ENCODE data around the gene SEPTIN1.
A peak's percentile ranks its signal among the peaks of the same experiment; 100 is the strongest.

Gene SEPTIN1

DNA sequence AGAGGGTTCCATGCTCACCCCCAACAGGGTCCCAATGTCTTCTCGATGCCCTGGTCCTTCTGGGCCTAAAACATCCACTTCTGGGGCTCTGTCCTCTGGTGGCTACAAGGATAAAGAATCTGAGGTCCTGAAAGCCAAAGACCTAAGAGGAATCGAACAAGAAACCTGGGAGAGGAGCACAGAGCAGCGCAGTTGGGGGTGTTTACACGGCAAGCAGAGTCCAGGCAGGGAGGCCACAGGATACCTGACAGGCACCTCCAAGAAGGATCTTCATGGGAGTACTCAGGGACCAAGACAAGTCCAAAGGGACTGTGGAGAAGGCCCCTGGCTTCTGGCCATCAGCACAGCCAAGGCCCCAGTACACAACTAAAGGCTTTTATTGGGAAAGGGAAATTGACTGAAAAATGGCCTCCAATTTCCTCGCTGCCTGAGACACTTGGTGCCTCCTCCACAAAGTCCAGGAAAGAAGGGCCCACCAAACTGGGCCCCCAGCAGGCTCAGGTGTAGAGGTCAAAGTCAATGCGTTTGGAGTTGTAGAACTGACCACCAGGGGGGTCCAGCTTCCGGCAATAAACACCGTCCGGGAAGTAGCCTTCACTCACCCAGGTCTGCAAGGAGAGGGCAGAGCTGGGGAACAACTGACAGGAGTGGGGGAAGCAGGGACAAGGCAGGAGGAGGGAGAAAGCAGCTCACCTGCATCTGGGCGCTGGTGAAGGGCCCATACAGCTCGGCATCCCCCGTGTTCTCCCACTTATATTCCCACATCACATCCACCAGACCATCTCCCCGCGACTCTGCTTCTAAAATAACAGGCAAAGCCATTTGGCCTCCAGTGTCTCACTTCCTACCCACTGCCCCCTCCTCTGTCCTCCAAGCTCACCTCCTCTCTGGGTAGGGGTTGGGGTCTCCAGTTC is 29.6 kb downstream of the SEPTIN1 start:
- Histone ChIP-seq H3K27me3 (ENCODE audit: insufficient read depth, low read length) (no peaks in the 10 kb centered on the region), H3K4me3 (ENCODE audit: low read depth, low read length, poor library complexity, severe bottlenecking) (peak overlapping the region; percentile 94), H3F3A (ENCODE audit: insufficient read depth, low read length) (peaks cover 7% of the 10 kb centered on the region), H3K4me2 (ENCODE audit: low read length) (peak overlapping the region; percentile 87), H3K9me3 (ENCODE audit: low read length) (no peaks in the 10 kb centered on the region), H3K4me1 (ENCODE audit: insufficient read depth, low read length, severe bottlenecking) (peaks cover 84% of the 10 kb centered on the region), H4K20me1 (ENCODE audit: insufficient read depth, low read length) (no peaks in the 10 kb centered on the region), H3K27ac (ENCODE audit: low read depth, low read length, poor library complexity, severe bottlenecking) (peak overlapping the region; percentile 99), H3K79me2 (ENCODE audit: insufficient read depth, low read length) (peaks cover 10% of the 10 kb centered on the region; the same call in 1 of the 2 replicates), H3K9me2 (ENCODE audit: low read depth, low read length) (no peaks in the 10 kb centered on the region), H3K36me3 (ENCODE audit: insufficient read depth, low read length) (peaks cover 52% of the 10 kb centered on the region), H3K9ac (ENCODE audit: low read length) (no peak overlapping the region), H2AFZ (ENCODE audit: low read length) (no peak overlapping the region)
- TF ChIP-seq EZH2 (IDR thresholded peaks at IDR 0.05; ENCODE audit: borderline replicate concordance, low read length) (no peak), CTCF (IDR thresholded peaks at IDR 0.05; ENCODE audit: low read length) (peak; percentile 41; the same call in 1 of the 2 replicates)

DNA sequence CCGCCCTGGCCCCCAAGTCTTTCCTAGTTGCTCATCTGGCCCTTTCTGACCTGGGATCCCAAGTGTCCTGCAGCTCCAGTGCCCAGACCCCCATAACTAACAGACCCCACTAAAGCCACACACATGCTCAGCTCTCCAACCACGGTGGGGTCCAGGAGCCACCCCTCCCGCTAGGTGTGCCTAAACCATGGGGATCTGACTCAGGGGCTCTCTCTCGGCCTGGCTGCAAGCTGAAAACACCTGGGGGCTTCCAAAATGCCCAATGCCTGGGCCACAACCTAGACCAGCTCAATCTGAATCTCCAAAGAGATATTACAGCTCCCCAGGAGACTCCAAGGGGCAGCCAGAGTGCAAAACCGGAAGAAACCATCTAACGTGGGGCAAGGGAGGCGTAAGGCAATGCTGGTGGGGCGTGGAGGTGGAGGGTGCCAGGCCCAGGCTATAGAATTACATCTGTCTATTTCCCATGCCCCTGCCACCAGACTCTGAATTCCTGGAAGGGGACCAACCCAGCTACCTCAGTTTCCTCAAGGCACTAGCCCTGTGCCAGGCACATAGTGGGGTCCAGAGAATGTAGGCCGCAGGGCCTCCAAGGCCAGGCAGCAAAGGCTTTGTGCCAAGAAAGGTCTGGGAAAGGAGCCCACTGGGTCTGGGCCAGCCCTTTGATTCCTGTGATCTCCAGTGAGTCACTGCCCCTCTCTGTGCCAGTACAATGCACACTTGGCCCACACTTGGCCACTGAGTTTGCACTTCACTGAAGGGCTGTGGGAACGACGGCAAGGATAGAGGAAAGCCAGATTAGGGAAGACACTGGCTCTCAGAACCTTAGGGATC is 30.6 kb downstream of the SEPTIN1 start:
- Histone ChIP-seq H3K4me2 (ENCODE audit: low read length) (peak overlapping the region; percentile 60), H2AFZ (ENCODE audit: low read length) (no peak overlapping the region), H3K27ac (ENCODE audit: low read depth, low read length, poor library complexity, severe bottlenecking) (peak overlapping the region; percentile 99), H3K4me3 (ENCODE audit: low read depth, low read length, poor library complexity, severe bottlenecking) (peak overlapping the region; percentile 31), H3K9me3 (ENCODE audit: low read length) (no peaks in the 10 kb centered on the region), H3K27me3 (ENCODE audit: insufficient read depth, low read length) (no peaks in the 10 kb centered on the region), H4K20me1 (ENCODE audit: insufficient read depth, low read length) (no peaks in the 10 kb centered on the region), H3K9me2 (ENCODE audit: low read depth, low read length) (no peaks in the 10 kb centered on the region), H3K4me1 (ENCODE audit: insufficient read depth, low read length, severe bottlenecking) (peaks cover 88% of the 10 kb centered on the region), H3F3A (ENCODE audit: insufficient read depth, low read length) (peaks cover 7% of the 10 kb centered on the region), H3K9ac (ENCODE audit: low read length) (peak overlapping the region; percentile 61), H3K79me2 (ENCODE audit: insufficient read depth, low read length) (peaks cover 10% of the 10 kb centered on the region; the same call in 1 of the 2 replicates), H3K36me3 (ENCODE audit: insufficient read depth, low read length) (peaks cover 43% of the 10 kb centered on the region)
- no peak for TF ChIP-seq EZH2 (IDR thresholded peaks at IDR 0.05; ENCODE audit: borderline replicate concordance, low read length)
- no peak for TF ChIP-seq CTCF (IDR thresholded peaks at IDR 0.05; ENCODE audit: low read length)

- Histone ChIP-seq H3K27ac (ENCODE audit: low read depth, low read length, poor library complexity, severe bottlenecking) (peak overlapping the region; percentile 99), H3F3A (ENCODE audit: insufficient read depth, low read length) (peaks cover 7% of the 10 kb centered on the region), H2AFZ (ENCODE audit: low read length) (no peak overlapping the region), H3K79me2 (ENCODE audit: insufficient read depth, low read length) (peaks cover 10% of the 10 kb centered on the region; the same call in 1 of the 2 replicates), H3K27me3 (ENCODE audit: insufficient read depth, low read length) (no peaks in the 10 kb centered on the region), H3K4me1 (ENCODE audit: insufficient read depth, low read length, severe bottlenecking) (peaks cover 85% of the 10 kb centered on the region), H3K4me3 (ENCODE audit: low read depth, low read length, poor library complexity, severe bottlenecking) (peak overlapping the region; percentile 31), H3K4me2 (ENCODE audit: low read length) (peak overlapping the region; percentile 60), H3K9ac (ENCODE audit: low read length) (peak overlapping the region; percentile 61), H3K9me2 (ENCODE audit: low read depth, low read length) (no peaks in the 10 kb centered on the region), H3K9me3 (ENCODE audit: low read length) (no peaks in the 10 kb centered on the region), H3K36me3 (ENCODE audit: insufficient read depth, low read length) (peaks cover 39% of the 10 kb centered on the region), H4K20me1 (ENCODE audit: insufficient read depth, low read length) (no peaks in the 10 kb centered on the region)
- TF ChIP-seq CTCF (IDR thresholded peaks at IDR 0.05; ENCODE audit: low read length) (no peak), EZH2 (IDR thresholded peaks at IDR 0.05; ENCODE audit: borderline replicate concordance, low read length) (no peak)
Observed at GRCh38 chr16:30351001-30351441, 31.3 kb downstream of the SEPTIN1 start.

All from OCI-LY1 (cell line).